Mesenchymal stem cell (in vitro differentiated cells and primary cell): ENCODE data around the gene BTBD7. TPM values are rescaled to one million over a fixed set of nuclear protein-coding genes. Genes with fewer than 3 reads are reported as not detected.

Experiments
- DNase-seq: peaks from one replicate; pipeline ENCODE4 v3.0.0-alpha.2; 2013
- H2AFZ ChIP-seq: one replicate; pipeline ENCODE4 v1.6.1; 2013; ENCODE audit warnings: low read depth, mild to moderate bottlenecking, control low read depth, inconsistent platforms, low read length, moderate library complexity
- H2AK5ac ChIP-seq: 2 replicates; pipeline ENCODE4 v1.6.1; 2013; ENCODE audit warnings: low read length, moderate library complexity, mild to moderate bottlenecking, inconsistent platforms; ENCODE audit not compliant: severe bottlenecking
- H2BK120ac ChIP-seq: one replicate; pipeline ENCODE4 v1.6.1; 2013; ENCODE audit warnings: low read depth, mild to moderate bottlenecking, inconsistent platforms, low read length, moderate library complexity
- H2BK12ac ChIP-seq, 2 experiments: one replicate each; pipeline ENCODE4 v1.6.1; 2013; ENCODE audit warnings: inconsistent platforms in 2 of 2, low read length in 2 of 2, mild to moderate bottlenecking in 2 of 2, moderate library complexity in 2 of 2, control low read depth in 1 of 2
- H2BK15ac ChIP-seq: one replicate; pipeline ENCODE4 v1.6.1; 2013; ENCODE audit warnings: mild to moderate bottlenecking, low read depth, inconsistent platforms; ENCODE audit not compliant: poor library complexity, severe bottlenecking
- H2BK5ac ChIP-seq: 2 replicates; pipeline ENCODE4 v1.6.1; 2013; ENCODE audit warnings: low read depth, mild to moderate bottlenecking, low read length, control low read depth, inconsistent platforms; ENCODE audit not compliant: poor library complexity, severe bottlenecking
- H3K14ac ChIP-seq, 2 experiments: one replicate each; pipeline ENCODE4 v1.6.1; 2013; ENCODE audit warnings: inconsistent platforms in 2 of 2, low read length in 2 of 2, control low read depth in 1 of 2, mild to moderate bottlenecking in 1 of 2, moderate library complexity in 1 of 2
- H3K18ac ChIP-seq, 2 experiments: one replicate each; pipeline ENCODE4 v1.6.1; 2013; ENCODE audit warnings: inconsistent platforms in 2 of 2, low read length in 2 of 2, control low read depth in 1 of 2, low read depth in 1 of 2, mild to moderate bottlenecking in 1 of 2
- H3K23ac ChIP-seq, 2 experiments: one replicate each; pipeline ENCODE4 v1.6.1; 2013; ENCODE audit warnings: inconsistent platforms in 2 of 2, low read length in 2 of 2, mild to moderate bottlenecking in 2 of 2, moderate library complexity in 2 of 2, control low read depth in 1 of 2
- H3K27ac ChIP-seq: 2 replicates; pipeline ENCODE4 v1.5.1; 2013; ENCODE audit warnings: mild to moderate bottlenecking, moderate library complexity, low read length, control low read depth, inconsistent platforms; ENCODE audit not compliant: poor library complexity, severe bottlenecking
- H3K27me3 ChIP-seq, 2 experiments: 2 replicates each; pipeline versions ENCODE4 v1.6.1 to v1.7.0; 2013; ENCODE audit warnings: low read length in 2 of 2, mild to moderate bottlenecking in 2 of 2, moderate library complexity in 2 of 2, control low read depth in 1 of 2, inconsistent platforms in 1 of 2; ENCODE audit not compliant: control insufficient read depth in 1 of 2, insufficient read depth in 1 of 2
- H3K36me3 ChIP-seq, 2 experiments: 2 replicates each; pipeline versions ENCODE4 v1.6.1 to v1.7.0; 2013; ENCODE audit warnings: low read length in 2 of 2, control low read depth in 1 of 2, inconsistent platforms in 1 of 2, low read depth in 1 of 2, mild to moderate bottlenecking in 1 of 2; ENCODE audit not compliant: insufficient read depth in 2 of 2, control insufficient read depth in 1 of 2
- H3K4ac ChIP-seq, 2 experiments: one replicate each; pipeline ENCODE4 v1.6.1; 2013; ENCODE audit warnings: inconsistent platforms in 2 of 2, low read length in 2 of 2, mild to moderate bottlenecking in 2 of 2, moderate library complexity in 2 of 2, control low read depth in 1 of 2, low read depth in 1 of 2
- H3K4me1 ChIP-seq: 2 replicates; pipeline ENCODE4 v1.6.1; 2013; ENCODE audit warnings: low read depth, low read length, control low read depth; ENCODE audit not compliant: control insufficient read depth, insufficient read depth
- H3K4me2 ChIP-seq: 2 replicates; pipeline ENCODE4 v1.6.1; 2013; ENCODE audit warnings: low read length, mild to moderate bottlenecking, inconsistent platforms; ENCODE audit not compliant: poor library complexity, severe bottlenecking
- H3K4me3 ChIP-seq, 2 experiments: 2 replicates each; pipeline versions ENCODE4 v1.5.1 to v1.7.0; 2013; ENCODE audit warnings: low read length in 2 of 2, mild to moderate bottlenecking in 2 of 2, control low read depth in 1 of 2, low read depth in 1 of 2; ENCODE audit not compliant: insufficient read depth in 1 of 2
- H3K79me1 ChIP-seq: replicated peaks from 2 replicates; pipeline ENCODE4 v1.6.1; 2013; ENCODE audit warnings: mild to moderate bottlenecking, control low read depth, low read length, inconsistent platforms; ENCODE audit not compliant: poor library complexity, severe bottlenecking
- H3K9ac ChIP-seq: 2 replicates; pipeline ENCODE4 v1.7.0; 2013; ENCODE audit warnings: mild to moderate bottlenecking, low read length, moderate library complexity
- H3K9me3 ChIP-seq: 2 replicates; pipeline ENCODE4 v1.7.0; 2013; ENCODE audit warnings: mild to moderate bottlenecking, low read length; ENCODE audit not compliant: control insufficient read depth
- H4K8ac ChIP-seq: one replicate; pipeline ENCODE4 v1.6.1; 2013; ENCODE audit warnings: inconsistent platforms, mild to moderate bottlenecking, low read length, moderate library complexity
- H4K91ac ChIP-seq: one replicate; pipeline ENCODE4 v1.6.1; 2013; ENCODE audit warnings: mild to moderate bottlenecking, low read length, inconsistent platforms
- WGBS: methylation state at CpG from one replicate; pipeline ENCODE4 v1.1.7; 2013; ENCODE audit warnings: mixed read lengths; 5-methylcytosine and 5-hydroxymethylcytosine counted together
- polyA plus RNA-seq, 2 experiments: library from polyadenylated mRNA; stranded (reverse); fragments of 200-250 nt; gene quantifications; one replicate each; pipeline ENCODE4 v1.2.3, GENCODE V29; 2013

The BTBD7 gene
- polyA plus RNA-seq (2013, experiment 1 of 2), result 26.1 TPM
- polyA plus RNA-seq (2013, experiment 2 of 2), result 22.8 TPM

GRCh38 chr14:93332853-93333630 lies at the start of gene BTBD7:
Gene BTBD7 (minus strand): TSS chr14:93333036. CDS start chr14:93296051, 36,985 bp downstream.
- peaks cover 5% of the 10 kb centered on the region for H3K4me1 ChIP-seq
- peak within 1 kb of the TSS; percentile 99 for H4K91ac ChIP-seq
- H2BK5ac ChIP-seq, result peak within 1 kb of the TSS; percentile 96
- H3K4me3 ChIP-seq, result peak within 1 kb of the TSS; percentile 86 to 99
- peak within 1 kb of the TSS; percentile 74 to 100 for H3K14ac ChIP-seq
- H4K8ac ChIP-seq, result peak within 1 kb of the TSS; percentile 99
- H3K9ac ChIP-seq, result peak within 1 kb of the TSS; percentile 93
- peak within 1 kb of the TSS; percentile 76 for H3K4me2 ChIP-seq
- H3K9me3 ChIP-seq, result no peaks in the 10 kb centered on the region
- H3K23ac ChIP-seq, result peak within 1 kb of the TSS in 1 of 2 experiments; percentile 99
- peak within 1 kb of the TSS; percentile 99 to 100 for H3K4ac ChIP-seq
- H3K27me3 ChIP-seq, result no peaks in the 10 kb centered on the region
- peak within 1 kb of the TSS; percentile 94 for H2BK120ac ChIP-seq
- DNase-seq, result peak; percentile 98
- H2BK15ac ChIP-seq, result peak within 1 kb of the TSS; percentile 100
- under 1% methylated on average over 59 of the region's 74 CpGs for WGBS
- H2BK12ac ChIP-seq, result peak within 1 kb of the TSS; percentile 66 to 97
- peak within 1 kb of the TSS; percentile 54 for H2AK5ac ChIP-seq
- peak within 1 kb of the TSS; percentile 100 for H2AFZ ChIP-seq
- peaks cover 6% of the 10 kb centered on the region for H3K79me1 ChIP-seq
- H3K18ac ChIP-seq, result peak within 1 kb of the TSS; percentile 100
- H3K27ac ChIP-seq, result peak within 1 kb of the TSS; percentile 84
- no peaks in the 10 kb centered on the region for H3K36me3 ChIP-seq

DNA sequence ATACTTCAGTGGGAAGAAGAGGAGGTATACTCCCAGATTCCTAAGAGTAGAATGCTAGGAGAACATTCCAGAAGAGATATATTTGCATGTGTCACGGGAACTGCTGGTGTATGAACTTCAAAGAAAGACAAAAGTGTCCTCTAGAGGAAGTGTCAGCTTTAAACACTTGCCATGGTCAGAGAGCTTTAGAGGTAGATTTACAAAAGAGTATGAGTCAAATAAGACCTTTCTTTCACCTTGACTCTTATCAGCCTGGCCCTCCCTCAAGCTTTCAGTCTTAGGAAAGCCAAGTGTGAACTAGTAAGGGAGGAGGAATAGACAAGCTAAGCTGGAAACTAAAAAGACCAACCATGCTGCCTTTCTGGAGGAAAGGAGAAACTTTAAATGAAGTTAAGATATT lies 48.8 kb upstream of the BTBD7 start:
- H4K8ac ChIP-seq, result no peak overlapping the region
- 53% methylated on average over 1 of the region's 1 CpG for WGBS
- no peak overlapping the region for H3K4me3 ChIP-seq
- peaks cover 0 to 3% of the 10 kb centered on the region in 2 experiments for H3K27me3 ChIP-seq
- H2AFZ ChIP-seq, result no peak overlapping the region
- no peak overlapping the region for H3K9ac ChIP-seq
- H3K9me3 ChIP-seq, result no peaks in the 10 kb centered on the region
- no peak overlapping the region for H2BK12ac ChIP-seq
- H3K36me3 ChIP-seq, result no peaks in the 10 kb centered on the region
- H2BK15ac ChIP-seq, result no peak overlapping the region
- H3K79me1 ChIP-seq, result no peaks in the 10 kb centered on the region
- no peak overlapping the region for H3K4me2 ChIP-seq
- H2BK5ac ChIP-seq, result no peak overlapping the region
- H3K4me1 ChIP-seq, result no peaks in the 10 kb centered on the region
- no peak overlapping the region for H3K18ac ChIP-seq
- no peak overlapping the region for H3K4ac ChIP-seq
- H3K23ac ChIP-seq, result no peak overlapping the region
- H3K14ac ChIP-seq, result no peak overlapping the region
- H3K27ac ChIP-seq, result no peak overlapping the region
- no peak overlapping the region for H4K91ac ChIP-seq
- no peak for DNase-seq
- no peak overlapping the region for H2AK5ac ChIP-seq
- H2BK120ac ChIP-seq, result no peak overlapping the region

DNA sequence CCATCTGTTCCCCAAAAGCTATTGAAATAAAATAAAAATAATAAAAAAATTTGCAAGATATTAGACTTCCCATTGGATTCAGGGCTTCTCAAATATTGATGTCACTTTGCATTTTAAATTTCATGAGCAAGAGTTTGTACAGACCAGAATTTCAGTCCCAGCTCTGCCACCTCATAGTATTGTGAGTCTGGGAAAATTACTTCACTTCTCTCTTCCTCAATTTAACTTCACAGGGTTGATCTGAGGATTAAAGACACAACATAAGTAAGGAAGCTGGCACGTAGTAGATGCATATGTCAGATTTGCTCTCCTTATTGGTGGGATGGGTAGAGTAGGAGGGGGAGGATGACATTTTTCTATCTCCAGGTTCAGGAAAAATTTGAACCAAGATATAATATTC lies 47.0 kb upstream of the BTBD7 start:
- no peak for DNase-seq
- Histone ChIP-seq H2BK12ac (no peak overlapping the region), H3K4me3 (no peak overlapping the region), H3K4me1 (no peaks in the 10 kb centered on the region), H3K23ac (no peak overlapping the region), H4K8ac (no peak overlapping the region), H3K9me3 (no peaks in the 10 kb centered on the region), H3K14ac (no peak overlapping the region), H2BK15ac (no peak overlapping the region), H3K27me3 (peaks cover 0 to 3% of the 10 kb centered on the region in 2 experiments), H2AK5ac (no peak overlapping the region), H3K79me1 (no peaks in the 10 kb centered on the region), H3K18ac (no peak overlapping the region), H3K36me3 (no peaks in the 10 kb centered on the region), H2BK5ac (no peak overlapping the region), H3K27ac (no peak overlapping the region), H2BK120ac (no peak overlapping the region), H3K4me2 (no peak overlapping the region), H4K91ac (no peak overlapping the region), H3K9ac (no peak overlapping the region), H3K4ac (no peak overlapping the region), H2AFZ (no peak overlapping the region)
- no CpG with 5 or more reads among the region's 1 CpG for whole genome bisulfite sequencing

DNA sequence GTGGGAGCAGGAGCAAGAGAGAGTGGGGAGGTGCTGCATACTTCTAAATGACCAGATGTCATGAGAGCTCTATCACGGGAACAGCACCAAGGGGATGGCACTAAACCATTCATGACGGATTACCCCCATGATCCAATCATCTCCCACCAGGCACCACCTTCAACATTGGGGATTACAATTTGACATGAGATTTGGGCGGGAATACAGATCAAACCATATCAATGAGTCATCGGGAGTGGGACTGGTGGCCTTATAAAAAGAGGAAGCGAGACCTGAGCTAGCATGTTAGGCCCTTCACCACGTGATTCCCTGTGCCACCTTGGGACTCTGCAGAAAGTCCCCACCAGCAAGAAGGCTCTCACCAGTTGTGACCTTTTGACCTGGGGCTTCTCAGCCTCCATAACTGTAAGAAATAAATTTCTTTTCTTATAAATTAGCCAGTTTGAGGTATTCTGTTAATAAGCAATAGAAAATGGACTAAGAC lies 42.9 kb upstream of the BTBD7 start:
- H3K18ac ChIP-seq, result no peak overlapping the region
- H4K91ac ChIP-seq, result no peak overlapping the region
- no peaks in the 10 kb centered on the region for H3K9me3 ChIP-seq
- H2BK15ac ChIP-seq, result no peak overlapping the region
- no peak overlapping the region for H3K9ac ChIP-seq
- no peak overlapping the region for H3K4ac ChIP-seq
- peaks cover 0 to 3% of the 10 kb centered on the region in 2 experiments for H3K27me3 ChIP-seq
- no peak overlapping the region for H3K4me3 ChIP-seq
- no peak overlapping the region for H2BK120ac ChIP-seq
- no peak overlapping the region for H3K4me2 ChIP-seq
- 79% methylated on average over 6 of the region's 6 CpGs for WGBS
- no peak overlapping the region for H3K14ac ChIP-seq
- no peak overlapping the region for H2BK5ac ChIP-seq
- no peaks in the 10 kb centered on the region for H3K79me1 ChIP-seq
- no peak overlapping the region for H2BK12ac ChIP-seq
- H4K8ac ChIP-seq, result no peak overlapping the region
- no peak overlapping the region for H2AFZ ChIP-seq
- H3K27ac ChIP-seq, result no peak overlapping the region
- H3K4me1 ChIP-seq, result no peaks in the 10 kb centered on the region
- no peak overlapping the region for H2AK5ac ChIP-seq
- DNase-seq, result no peak
- no peaks in the 10 kb centered on the region for H3K36me3 ChIP-seq
- no peak overlapping the region for H3K23ac ChIP-seq
